ENCODE measurements around the gene MAPRE2.
"Not testable (repeated sequence)": the region's sequence is repeated elsewhere in the genome, so short reads cannot be mapped to it uniquely, and the experiment has no call there.

Gene MAPRE2

DNA sequence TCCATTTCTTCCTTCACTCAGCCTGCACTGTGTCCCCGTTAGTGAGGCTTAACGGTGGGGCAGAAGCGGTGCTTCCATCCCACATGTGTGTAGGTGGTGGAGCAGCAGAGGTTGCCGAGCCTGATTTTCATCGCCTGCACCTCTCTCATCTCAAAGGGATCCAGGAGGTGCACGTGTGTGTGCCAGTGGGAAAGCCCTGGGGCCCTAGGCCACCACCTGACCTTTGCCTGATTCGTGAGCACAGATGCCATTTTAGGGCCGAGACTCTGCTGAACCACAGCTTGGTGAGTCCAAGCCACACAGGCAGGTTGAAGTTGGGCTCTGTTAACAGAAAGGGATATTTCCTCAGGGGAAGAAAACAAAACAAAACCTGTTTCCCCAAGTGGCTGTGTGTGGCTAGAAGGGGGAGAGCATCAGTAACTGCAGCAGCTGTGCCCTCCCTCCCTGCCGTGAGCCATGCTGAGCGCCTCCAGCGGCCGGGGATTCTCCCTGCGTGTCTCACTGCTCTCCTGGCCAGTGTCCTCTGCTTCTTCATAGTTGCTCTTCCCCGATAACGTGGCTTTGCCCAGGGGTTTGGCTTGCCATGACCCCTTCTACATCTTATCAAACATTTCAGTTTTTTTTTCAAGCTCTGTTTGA, 81.5 kb downstream of the MAPRE2 start:
- no peak for DNase-seq (ENCODE audit: low read depth in 2 of 2)

DNA sequence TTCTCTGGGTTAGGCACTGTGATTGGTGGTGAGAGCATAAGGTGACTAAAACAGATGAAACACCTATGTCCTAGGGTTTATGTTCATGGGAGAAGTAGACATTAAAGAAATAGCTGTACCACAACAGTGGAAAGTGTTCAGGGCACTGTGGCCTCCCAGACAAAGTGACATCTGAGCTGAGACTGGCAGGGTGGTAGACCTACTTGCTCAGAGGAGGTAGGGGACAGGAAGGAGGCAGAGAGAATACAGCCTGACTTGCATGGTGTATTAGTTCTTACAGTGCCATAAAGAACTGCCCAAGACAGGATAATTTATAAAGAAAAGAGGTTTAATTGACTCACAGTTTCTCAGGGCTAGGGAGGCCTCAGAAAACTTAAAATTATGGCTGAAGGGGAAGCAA, 82.6 kb downstream of the MAPRE2 start:
- no peak for DNase-seq (ENCODE audit: low read depth in 2 of 2)

DNA sequence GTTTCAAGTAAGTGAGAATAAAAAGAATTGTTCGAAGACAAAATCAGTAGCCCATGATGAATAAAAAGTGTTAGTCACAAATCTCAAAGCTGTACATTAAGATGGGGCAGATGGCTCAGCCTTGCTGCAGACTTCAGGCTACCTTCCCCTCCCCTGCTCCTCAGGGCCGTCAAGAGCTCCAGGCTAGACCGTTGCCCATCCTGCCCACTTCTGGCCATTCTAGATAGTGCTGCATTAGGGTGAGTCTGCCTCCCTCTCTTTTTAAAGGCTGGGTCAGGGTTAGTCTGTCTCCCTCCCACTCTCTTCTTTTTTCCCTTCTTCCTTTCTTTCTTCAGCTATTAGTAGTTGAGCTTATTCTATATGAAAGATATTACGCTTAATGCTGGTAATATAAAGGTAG, 86.0 kb downstream of the MAPRE2 start:
- no peak for DNase-seq (ENCODE audit: low read depth in 2 of 2)

DNA sequence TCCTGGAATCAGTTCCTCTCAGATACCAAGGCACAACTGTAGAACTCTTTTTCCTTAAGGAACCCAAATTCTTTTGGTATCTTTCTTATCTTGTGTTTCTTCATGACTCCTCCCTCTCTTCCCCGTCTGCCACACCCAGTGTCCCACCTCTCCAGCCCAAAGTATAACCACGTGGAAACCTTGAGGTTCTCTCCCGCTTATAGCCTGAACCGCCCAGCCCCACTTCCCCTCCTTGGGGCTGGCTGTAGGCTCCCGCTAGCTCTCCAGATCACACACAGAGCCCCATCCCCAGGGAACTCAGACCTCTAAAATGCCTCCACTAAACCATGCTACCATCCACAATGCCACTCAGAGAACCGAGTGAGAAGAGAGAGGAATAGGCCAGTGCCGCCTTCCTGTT, 87.5 kb downstream of the MAPRE2 start:
- no peak for DNase-seq (ENCODE audit: low read depth in 2 of 2)

DNA sequence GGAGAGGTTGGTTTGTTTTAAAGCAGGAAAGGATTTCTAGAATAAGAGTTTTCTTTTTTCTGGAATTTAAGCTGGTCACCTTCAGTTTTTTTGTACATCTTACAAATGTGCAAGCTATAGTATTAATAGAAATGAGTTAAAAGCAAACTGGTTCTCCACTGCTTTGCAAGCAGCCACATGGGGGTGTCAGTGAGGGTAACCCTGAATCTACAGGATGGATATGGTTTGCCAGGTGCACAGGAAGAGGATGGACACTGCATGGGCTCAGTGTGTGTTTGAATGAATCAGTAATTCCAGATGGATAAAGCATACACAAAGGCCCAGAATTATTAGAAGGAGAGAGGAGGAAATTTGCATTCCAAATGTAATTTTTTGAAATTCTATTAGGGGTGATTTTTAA, 89.0 kb downstream of the MAPRE2 start:
- DNase-seq (ENCODE audit: low read depth in 2 of 2), result no peak

DNA sequence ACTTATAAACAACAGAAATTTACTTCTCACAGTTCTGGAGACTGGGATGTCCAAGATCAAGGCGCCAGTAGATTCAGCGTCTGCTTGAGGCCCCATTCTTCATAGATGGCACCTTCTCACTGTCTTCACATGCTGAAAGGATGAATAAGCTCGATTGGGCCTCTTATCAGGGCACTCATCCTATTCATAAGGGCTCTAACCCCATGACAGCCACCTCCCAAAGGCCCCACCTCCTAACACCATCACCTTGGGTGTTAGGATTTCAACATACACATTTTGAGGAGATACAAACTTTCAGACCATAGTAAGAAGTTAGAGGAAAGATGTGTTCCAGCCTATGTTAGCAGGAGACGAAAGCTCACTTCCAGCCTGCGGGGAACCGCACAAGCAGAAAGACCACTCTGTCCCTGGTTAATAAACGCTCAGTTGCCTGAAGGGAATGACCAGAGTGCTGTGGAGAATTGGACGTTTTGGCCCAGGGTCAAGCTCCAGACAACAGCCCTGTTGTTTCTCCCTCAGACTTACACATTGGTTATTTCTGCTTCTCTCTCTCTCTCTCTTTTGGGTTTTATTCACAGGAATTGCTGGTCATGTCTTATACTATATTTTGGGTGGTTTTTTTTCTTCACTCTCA, 90.3 kb downstream of the MAPRE2 start:
- no peak for DNase-seq (ENCODE audit: low read depth in 2 of 2)

DNA sequence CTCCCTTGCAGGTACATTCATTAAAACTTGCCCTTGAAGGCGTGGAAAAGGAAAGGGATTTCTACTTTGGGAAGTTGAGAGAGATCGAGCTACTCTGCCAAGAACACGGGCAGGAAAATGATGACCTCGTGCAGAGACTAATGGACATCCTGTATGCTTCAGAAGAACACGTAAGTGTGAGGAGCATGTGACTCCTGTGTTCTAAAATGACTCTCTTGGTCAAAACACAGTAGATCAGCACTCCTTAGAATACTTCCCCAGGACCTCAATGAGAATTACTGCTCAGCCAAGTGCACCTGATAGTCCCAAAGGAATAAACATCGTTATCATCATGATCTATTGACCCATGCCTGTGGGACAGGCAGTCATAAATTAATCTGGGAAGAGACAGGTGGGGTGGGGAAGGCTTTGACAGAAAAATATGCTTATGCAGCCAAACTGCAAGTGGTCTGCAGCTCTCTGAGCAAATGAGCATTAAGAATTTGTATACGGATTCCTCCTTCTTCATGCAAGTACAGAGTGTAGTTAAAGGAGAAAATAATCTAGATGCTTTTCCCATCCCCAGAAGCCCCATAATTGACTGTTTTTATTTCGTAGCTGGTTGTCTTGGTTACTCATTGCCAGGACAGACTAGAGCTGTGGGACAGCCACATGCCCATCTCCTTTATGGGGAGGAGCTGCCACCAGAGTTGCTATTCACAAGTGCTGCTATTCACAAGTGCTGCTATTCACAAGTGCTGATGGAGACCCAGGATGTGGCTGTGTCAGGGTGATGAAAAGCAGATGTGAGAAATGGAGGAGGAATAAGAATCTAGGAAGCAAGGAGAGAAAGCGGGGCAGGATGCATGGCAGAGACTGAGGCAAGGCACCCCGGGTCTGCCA, 91.0 kb downstream of the MAPRE2 start:
- DNase-seq (ENCODE audit: low read depth in 2 of 2), result no peak

DNA sequence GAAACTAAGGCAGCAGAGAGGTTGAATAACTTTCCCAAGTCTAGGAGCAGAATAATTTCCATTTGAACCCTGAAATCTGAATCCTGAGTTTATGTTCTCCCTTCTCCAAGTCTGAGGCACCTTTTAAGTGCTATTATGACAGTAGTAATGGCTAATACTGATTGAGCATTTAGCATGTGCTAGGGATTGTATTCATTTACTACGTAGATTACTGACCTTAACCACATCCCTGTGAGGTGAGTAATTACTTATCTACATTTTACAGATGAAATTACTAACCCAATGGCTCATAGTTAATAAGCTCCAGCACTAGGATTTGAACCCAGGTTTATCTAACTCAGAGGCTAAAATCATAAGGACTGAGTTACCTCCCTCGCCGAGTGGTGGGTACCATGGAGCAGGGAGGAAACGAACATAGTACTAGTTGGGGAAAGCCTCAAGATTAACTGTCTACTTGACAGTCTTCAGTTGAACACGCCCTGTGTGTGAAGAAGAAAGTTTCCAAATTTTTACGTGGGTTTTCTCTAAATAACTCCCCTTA, 93.0 kb downstream of the MAPRE2 start:
- DNase-seq (ENCODE audit: low read depth in 2 of 2), result no peak

DNA sequence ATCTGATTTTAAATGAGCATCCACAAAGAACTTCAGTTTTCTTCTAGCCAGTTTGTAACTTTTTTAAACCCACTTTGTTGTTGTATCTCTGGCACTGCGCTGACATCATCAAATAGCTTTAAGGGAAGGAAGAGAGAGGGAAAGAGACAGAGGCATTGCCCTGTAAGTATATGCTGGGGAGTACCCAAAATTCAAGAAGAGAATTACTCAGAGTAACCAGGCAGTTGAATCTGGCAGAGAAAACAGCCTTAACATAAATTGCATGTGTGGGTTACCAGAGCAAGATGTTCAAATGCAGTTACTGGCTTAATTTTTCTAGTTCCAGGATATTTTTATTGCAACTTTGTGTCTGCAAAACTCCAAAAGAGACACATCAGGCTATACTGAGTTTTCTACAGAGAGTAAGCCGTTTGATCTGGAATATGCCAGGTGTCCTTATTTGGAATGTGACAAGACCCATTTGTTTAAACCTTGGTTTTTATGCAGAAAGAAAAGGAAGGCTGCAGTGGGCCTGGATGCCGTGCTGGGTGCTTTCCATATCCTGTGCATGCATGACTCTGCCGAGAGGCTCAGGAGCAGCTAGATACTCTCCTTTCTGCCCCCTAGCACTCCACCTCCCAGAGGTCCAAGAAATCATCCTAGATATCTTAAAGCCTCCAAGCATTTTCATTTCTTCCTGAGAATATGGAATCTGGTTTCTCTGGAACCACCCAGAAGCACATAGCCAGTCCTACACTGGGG, 93.7 kb downstream of the MAPRE2 start:
- no peak for DNase-seq (ENCODE audit: low read depth in 2 of 2)

DNA sequence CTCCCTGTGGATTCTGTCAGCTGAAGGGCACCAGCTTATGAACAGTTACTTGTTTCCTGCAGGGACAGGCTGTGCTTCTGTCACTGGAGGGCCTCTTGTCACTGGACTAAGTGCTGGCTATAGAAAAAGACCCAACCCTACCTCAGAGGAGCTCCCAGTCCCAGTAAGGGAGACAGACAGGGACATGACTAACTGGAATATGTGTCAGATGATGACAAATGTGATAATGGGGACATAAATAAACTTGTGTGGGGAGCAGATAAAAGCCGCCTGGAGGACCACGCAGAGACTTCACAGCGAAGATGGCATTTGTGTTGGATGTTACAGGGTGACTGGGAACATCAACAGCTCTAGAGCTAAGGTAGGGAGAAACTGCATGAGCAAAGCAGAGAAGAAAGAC, 95.0 kb downstream of the MAPRE2 start:
- DNase-seq (ENCODE audit: low read depth in 2 of 2), result no peak

DNA sequence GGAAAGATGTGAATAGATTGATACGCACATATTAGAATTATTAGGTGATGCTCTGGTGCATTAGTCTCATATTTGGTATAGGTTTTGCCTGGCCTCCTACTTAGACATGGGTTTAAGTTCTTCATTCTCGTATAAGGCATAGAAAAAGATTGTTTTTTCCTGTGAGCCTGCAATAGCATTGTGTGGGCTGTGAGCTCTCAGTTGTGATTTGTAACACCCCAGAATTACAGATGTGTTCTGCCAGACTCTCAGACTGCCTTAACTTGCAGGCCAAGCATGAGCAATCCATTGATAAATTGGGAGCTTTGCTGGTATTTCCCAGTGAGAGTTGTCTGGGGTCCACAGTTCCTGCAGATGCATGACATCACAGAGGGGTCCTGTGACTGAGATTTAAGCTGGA, 95.7 kb downstream of the MAPRE2 start:
- DNase-seq (ENCODE audit: low read depth in 2 of 2), result no peak

DNA sequence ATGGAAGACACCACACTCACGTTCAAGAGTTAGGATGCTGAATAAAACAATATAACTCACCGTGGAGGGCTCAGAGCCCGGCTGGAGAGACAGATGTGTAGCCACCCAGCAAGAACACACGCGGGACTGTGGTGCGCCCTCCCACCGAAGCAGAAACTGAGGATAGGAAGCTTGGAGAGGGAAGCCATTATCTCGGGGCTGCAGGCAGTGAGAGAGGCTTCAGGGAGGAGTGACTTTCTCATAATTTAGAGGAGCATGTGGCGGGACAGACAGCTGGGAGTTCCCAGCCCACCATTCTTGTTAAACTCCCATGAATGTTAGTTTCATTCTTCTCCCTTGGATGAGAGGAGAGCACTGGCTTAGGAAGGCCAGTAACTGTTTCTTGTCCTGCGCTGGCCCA, 96.4 kb downstream of the MAPRE2 start:
- no peak for DNase-seq (ENCODE audit: low read depth in 2 of 2)

DNA sequence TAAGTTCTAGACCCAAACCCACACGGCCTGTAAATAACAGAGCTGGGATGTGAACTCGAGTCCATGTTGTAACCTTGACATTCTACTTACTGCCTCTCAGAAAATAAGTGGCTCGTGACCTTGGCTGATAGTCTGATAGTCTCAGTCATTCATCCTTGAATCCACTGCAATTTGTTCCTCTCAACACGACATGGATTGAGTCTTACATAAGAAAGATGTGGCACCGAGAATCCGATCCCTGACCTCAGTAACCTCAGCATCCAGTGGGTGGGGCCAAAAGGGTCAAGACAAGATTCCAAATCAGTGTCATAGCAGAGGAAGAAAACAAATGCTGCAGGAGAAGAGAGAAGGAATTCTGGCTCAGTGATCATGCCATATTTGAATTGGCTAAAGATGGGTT, 97.6 kb downstream of the MAPRE2 start:
- no peak for DNase-seq (ENCODE audit: low read depth in 2 of 2)

DNA sequence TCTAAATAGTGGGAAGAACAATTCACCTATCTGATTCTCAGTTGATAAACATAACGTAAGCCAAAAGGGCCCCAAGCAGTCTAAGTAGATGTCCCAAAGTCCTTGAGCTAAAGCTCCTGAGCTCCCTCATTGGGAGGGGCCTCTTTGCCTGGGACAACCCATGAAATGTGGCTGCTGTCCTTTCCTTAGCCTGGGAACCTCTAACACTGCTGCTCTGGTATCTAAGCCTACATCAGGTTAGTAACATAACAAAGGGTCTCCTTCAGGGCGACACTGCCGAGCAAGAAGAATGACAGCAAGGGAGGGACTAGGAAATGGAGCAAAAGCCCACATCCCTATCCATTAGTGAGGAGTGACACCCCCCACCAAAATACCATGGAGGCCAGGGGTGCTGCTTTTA, 98.3 kb downstream of the MAPRE2 start:
- no peak for DNase-seq (ENCODE audit: low read depth in 2 of 2)

DNA sequence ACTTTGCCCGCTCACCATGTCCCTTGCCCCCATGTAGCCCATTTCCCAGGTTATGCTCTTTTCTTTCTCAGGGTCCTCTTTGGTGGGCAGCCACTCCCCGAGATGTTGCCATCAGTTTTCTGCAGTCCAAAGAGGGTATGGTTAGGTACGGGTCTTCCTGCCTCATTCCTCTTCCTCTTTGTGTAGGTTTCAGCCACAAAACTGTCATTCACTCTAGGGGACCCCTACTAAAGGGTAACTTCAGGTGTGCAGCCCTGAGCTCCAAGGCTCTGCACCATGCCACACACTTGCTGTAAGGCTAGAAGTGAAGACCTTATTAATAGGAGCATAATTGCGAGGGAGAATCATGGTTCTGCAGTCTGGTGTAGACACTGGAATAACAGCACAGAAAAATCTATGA, 99.9 kb downstream of the MAPRE2 start:
- no peak for DNase-seq (ENCODE audit: low read depth in 2 of 2)

DNA sequence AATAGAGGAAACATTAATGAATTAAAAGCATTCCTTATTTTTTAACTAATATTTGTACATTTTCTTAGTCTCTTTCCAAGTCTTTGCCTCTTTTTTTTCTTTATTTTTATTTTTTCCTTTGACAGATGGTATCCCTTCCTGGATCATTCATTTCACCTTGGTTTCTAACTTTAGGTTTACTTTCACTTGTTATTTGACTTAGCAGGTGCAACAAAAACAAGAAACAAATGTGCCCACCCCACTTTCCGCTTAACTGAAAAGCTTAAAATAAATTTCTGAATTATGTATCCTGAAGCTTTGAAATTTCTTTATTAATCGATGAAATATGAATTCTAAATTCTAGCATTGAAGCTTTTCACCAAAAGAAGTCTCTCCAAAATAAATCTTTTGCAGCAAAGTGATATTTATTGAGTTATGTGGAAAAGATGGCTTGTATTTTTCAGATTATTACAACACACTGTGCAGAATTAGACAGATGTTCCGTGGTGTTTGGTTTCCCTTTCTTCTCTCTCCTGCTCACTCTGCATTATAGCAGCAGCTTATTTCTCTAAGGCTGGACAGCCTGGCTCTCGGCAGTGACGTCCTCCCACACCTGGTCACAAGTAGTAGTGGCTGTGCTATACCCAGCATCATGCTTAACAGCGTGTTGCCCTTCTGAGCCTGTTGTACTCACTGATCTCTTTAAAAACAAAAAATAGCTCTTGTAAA, 100.5 kb downstream of the MAPRE2 start:
- no peak for DNase-seq (ENCODE audit: low read depth in 2 of 2)

DNA sequence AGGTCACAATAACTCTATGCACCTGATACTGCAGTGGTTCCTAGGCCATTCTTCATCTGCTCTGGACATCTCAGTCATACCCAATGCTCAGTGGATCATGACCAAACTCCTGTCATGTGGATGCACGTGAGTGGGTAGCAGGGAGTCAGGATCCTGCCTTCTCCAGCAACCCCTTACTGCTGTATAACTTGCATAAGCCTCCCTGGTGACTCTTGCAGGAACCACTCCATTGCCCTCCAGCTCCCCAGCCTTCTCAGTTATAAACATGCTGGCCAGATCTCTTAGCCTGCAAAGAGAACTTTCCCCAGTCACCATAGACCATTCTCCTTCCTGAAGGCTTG, 101.0 kb downstream of the MAPRE2 start:
- DNase-seq (ENCODE audit: low read depth in 2 of 2), result no peak

DNA sequence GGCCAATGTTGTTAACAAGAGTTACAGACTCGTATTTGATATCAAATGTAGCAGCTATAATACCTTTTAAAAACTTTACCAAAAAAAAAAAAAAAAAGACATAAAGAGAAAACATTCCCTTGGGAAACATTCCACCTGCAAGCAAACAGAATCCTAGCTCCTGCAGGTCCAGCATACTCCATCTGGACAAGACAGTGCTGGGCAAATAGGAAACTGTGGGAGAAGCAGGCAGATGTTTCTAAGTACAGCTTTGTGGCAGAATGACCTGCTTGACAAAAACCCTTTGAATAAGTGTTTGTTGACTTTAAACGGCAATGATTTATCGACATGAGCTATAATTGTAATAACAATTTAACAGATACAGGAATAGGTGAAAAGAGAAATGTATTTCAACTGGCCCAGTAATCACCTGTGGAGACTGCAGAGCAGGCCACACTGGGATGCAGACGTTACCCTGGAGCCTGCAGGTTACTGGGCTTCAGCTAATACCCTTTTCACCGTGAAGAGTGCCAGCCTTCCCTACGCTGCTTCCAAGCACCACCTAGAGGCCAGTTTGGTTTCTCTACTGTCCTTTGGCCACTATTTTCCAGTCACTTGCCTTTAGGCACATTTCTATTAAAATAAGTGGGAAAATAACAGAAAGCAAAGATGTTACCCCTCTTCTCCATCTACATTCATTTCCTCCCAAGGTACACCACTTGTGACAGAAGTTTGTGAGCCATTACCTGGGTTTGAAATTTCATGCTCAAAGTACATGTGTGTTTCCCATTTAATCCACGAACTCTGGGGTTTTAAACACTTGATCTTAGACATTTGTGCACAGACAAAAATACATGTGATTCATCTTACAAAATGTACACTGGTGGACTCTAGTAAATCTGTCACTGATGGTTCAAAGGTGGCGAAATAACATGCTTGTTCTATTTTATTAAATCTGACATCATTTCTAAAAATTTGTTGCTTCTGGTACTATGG, 102.7 kb downstream of the MAPRE2 start:
- DNase-seq (ENCODE audit: low read depth in 2 of 2), result no peak

DNA sequence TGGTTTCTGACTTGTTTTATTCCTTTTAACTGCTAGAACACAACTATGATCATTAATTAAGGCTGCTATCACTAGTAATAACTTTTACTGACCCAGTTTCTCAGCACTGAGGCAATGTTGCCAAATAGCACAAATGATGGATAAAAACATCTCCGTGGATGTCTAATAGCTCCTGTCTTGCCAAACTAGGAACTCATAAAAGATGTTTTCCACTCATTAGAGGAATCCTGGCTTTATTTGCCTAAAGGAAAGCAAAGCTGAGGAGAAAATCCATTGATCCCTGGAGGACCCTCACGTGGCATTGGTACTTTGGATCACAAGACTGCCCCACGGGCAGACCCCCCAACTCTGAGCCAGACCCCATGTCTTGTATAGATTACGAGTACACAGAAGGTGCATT, 103.5 kb downstream of the MAPRE2 start:
- DNase-seq (ENCODE audit: low read depth in 2 of 2), result no peak

DNA sequence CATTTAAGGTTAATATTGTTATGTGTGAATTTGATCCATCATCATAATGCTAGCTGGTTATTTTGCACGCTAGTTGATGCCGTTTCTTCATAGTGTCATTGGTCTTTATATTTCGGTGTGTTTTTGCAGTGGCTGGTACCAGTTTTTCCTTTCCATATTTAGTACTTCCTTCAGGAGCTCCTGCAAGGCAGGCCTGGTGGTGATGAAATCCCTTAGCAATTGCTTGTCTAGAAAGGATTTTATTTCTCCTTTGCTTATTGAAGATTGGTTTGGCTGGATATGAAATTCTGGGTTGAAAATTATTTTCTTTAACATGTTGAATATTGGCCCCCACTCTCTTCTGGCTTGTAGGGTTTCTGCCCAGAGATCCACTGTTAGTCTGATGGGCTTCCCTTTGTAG, 109.0 kb downstream of the MAPRE2 start:
- DNase-seq (ENCODE audit: low read depth in 2 of 2), result not testable (repeated sequence)
